ENCODE measurements around the gene SACS.

Gene SACS

DNA sequence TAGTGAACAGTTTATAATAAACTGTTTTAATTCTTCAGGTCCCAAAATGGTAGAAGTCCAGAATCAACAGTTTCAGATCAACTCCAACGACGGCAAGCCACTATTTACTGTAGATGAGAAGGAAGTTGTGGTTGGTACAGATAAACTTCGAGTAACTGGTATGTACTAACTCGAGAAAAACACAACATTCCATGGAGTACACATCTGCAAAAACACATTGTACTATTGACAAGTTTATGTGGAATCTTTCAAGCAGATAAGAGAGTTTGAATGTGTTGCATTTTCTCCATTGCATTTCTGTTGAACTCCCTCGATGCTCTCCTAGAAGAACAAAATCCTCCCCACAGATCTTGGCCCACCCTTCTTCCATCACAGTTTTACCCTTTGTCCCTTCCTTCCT is 154.2 kb downstream of the SACS start:
- no peak for FAIRE-seq
